ENCODE results near the gene ISM1.

DNA sequence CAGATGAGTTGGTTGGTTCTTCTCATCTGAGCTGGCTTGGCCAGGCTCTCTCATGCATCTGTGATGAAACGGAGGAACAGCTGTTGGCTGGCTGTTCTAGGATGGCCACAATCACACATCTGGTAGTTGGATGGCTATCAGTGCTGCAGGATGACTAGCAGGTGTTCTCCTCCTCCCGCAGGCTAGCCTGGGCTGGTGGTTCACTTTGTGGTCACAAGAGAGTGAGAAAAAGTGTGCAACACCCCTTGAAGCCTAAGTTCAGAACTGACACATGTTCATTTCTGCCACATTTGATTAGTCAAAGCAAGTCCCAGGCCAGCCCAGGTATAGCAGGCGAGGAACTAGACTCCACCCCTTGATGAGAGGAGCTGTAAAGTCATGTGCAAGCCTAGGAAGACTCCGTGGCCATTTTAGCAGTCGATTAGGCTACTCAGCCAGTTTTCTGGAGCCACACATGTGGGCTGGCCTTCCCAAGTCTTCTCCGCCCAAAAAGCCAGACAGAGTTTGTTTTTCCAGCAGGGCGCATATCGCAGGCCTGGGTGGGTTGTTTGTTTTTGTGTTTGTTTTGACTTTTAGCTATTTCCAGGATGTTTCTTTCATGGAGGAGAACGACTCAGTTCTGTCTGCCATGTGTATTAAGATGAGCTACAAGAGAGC, 120.8 kb downstream of the ISM1 start:
- TF ChIP-seq POLR2A (IDR thresholded peaks at IDR 0.05): no peak
- TF ChIP-seq, protein P1, sequence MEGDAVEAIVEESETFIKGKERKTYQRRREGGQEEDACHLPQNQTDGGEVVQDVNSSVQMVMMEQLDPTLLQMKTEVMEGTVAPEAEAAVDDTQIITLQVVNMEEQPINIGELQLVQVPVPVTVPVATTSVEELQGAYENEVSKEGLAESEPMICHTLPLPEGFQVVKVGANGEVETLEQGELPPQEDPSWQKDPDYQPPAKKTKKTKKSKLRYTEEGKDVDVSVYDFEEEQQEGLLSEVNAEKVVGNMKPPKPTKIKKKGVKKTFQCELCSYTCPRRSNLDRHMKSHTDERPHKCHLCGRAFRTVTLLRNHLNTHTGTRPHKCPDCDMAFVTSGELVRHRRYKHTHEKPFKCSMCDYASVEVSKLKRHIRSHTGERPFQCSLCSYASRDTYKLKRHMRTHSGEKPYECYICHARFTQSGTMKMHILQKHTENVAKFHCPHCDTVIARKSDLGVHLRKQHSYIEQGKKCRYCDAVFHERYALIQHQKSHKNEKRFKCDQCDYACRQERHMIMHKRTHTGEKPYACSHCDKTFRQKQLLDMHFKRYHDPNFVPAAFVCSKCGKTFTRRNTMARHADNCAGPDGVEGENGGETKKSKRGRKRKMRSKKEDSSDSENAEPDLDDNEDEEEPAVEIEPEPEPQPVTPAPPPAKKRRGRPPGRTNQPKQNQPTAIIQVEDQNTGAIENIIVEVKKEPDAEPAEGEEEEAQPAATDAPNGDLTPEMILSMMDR (IDR thresholded peaks at IDR 0.05): no peak

Data from upper lobe of left lung (tissue), 4 donors.